ENCODE results near the gene MYBPC2. TPM values are rescaled to one million over a fixed set of nuclear protein-coding genes. Genes with fewer than 3 reads are reported as not detected.

Gene MYBPC2
- total RNA-seq, 1 donor, result 0.10 TPM

DNA sequence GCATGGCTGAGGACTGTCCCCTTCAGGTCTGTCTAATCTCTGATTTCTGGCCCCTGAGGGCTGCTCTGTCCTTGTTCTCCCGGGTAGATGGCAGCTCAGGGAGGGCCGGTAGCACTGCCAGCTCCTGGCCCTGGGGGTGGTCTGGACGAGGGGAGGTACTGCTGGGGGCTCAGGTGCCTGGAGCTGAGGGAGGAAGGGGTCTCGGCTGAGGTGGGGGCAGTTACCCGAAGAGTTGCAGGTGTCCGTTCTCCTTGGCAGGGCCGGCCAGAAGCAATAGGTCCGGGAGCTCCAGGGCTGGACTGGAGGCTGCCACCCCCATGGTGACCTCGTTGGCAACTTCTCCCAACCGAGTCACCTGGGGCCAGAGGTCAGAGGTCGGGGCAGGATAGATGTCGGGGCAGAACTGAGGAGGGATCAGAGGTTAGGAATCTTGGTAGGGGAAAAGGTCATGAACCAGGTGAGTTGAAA lies 42.4 kb downstream of the MYBPC2 start:
- H3K4me3 ChIP-seq (ENCODE audit: low read length), result no peak overlapping the region
- H3K9me3 ChIP-seq (ENCODE audit: low read depth, low read length), result no peaks in the 10 kb centered on the region
- H3K4me1 ChIP-seq (ENCODE audit: insufficient read depth, low read length), result peaks cover 14% of the 10 kb centered on the region
- no peaks in the 10 kb centered on the region for H3K27me3 ChIP-seq (ENCODE audit: insufficient read depth, low read length)

GRCh38 chr19:50475736-50476223 lies 43.1 kb downstream of the MYBPC2 start:
- Histone ChIP-seq H3K4me1 (ENCODE audit: insufficient read depth, low read length) (peaks cover 14% of the 10 kb centered on the region), H3K9me3 (ENCODE audit: low read depth, low read length) (no peaks in the 10 kb centered on the region), H3K27me3 (ENCODE audit: insufficient read depth, low read length) (no peaks in the 10 kb centered on the region), H3K4me3 (ENCODE audit: low read length) (no peak overlapping the region)

DNA sequence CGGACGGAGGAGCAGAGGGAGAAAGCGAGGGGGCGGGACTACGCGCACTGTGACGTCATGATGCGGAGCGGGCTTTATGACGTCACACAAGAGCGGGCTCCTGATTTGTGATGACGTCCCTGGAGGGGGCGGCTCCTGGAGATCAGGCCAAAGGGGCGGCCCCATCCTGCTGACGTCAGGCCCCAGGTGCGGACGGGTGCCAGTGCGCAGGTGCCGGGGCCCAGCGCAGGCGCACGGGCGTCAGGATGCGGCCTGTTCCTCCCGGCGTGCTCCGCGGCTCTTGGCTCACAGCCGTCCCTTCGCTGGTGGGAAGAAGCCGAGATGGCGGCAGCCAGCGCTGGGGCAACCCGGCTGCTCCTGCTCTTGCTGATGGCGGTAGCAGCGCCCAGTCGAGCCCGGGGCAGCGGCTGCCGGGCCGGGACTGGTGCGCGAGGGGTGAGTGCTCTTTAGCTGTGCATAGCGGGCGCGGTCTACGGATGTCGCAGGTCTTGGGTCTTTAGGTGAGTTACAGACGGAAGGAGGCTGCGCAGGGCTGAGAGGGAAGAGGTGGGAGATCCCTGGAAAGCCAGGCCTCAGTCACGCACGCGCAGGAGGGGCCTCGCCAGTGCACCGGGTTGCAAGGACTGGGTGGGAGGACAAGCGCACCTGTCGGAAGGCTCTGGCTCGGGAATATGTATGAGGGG lies 43.7 kb downstream of the MYBPC2 start, which contains the start of the genes EMC10 and GARIN5A:
TSS of gene EMC10 (plus strand) at position 284 of the 683 bp plus-strand sequence. CDS start at position 322, 38 bp downstream.
TSS of gene GARIN5A (minus strand) at position 625 of the 683 bp plus-strand sequence. CDS start at position 165, 460 bp downstream.
- H3K9me3 ChIP-seq (ENCODE audit: low read depth, low read length), result no peaks in the 10 kb centered on the region
- peaks cover 14% of the 10 kb centered on the region for H3K4me1 ChIP-seq (ENCODE audit: insufficient read depth, low read length)
- no peaks in the 10 kb centered on the region for H3K27me3 ChIP-seq (ENCODE audit: insufficient read depth, low read length)
- peak within 1 kb of the TSS; percentile 91 for H3K4me3 ChIP-seq (ENCODE audit: low read length)

GRCh38 chr19:50476907-50477238 lies 44.2 kb downstream of the MYBPC2 start:
- peaks cover 14% of the 10 kb centered on the region for H3K4me1 ChIP-seq (ENCODE audit: insufficient read depth, low read length)
- H3K4me3 ChIP-seq (ENCODE audit: low read length), result peak overlapping the region; percentile 91
- no peaks in the 10 kb centered on the region for H3K9me3 ChIP-seq (ENCODE audit: low read depth, low read length)
- H3K27me3 ChIP-seq (ENCODE audit: insufficient read depth, low read length), result no peaks in the 10 kb centered on the region

DNA sequence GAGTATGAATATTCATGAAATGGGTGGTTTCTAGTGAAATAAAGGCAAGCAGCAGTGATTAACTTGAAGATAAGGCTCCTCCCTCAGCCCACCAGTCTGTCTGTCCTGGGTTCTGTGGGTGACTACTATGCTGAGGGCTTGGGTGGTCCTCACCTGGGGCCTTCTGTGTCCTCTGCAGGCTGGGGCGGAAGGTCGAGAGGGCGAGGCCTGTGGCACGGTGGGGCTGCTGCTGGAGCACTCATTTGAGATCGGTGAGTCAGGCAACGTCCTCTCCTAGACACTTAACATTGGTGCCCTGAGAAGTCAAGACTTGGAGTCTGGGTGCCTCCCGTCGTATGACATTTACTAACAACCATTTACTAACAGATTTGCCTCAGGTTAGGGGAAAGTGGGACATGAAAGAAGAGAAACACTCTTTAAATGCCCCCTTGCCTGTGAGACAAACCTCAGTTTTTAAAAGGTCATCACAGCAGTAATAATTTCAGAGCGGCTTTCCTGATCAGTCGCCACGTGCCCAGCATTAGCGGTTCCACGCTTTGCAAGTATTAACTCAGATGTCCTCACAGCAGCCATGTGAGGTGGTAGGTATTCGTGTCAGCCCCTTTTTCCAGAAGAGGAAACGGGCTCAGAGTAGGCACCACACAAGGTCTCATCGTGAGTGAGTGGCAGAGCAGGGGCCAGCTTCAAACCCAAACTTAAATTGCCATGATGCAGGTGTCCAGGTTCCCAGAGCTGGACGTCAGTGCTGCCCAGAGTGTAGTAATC lies 45.2 kb downstream of the MYBPC2 start:
- Histone ChIP-seq H3K4me3 (ENCODE audit: low read length) (no peak overlapping the region), H3K27me3 (ENCODE audit: insufficient read depth, low read length) (no peaks in the 10 kb centered on the region), H3K4me1 (ENCODE audit: insufficient read depth, low read length) (peaks cover 14% of the 10 kb centered on the region)

GRCh38 chr19:50478901-50479715 lies 46.4 kb downstream of the MYBPC2 start:
- no peaks in the 10 kb centered on the region for H3K27me3 ChIP-seq (ENCODE audit: insufficient read depth, low read length)
- H3K4me3 ChIP-seq (ENCODE audit: low read length), result no peak overlapping the region
- H3K9me3 ChIP-seq (ENCODE audit: low read depth, low read length), result no peaks in the 10 kb centered on the region
- peaks cover 14% of the 10 kb centered on the region for H3K4me1 ChIP-seq (ENCODE audit: insufficient read depth, low read length)

More for the DNA sequence above, 45.2 kb downstream of the MYBPC2 start:
- no peaks in the 10 kb centered on the region for H3K9me3 ChIP-seq (ENCODE audit: low read depth, low read length)

GRCh38 chr19:50479761-50480251 lies 47.1 kb downstream of the MYBPC2 start:
- Histone ChIP-seq H3K9me3 (ENCODE audit: low read depth, low read length) (no peaks in the 10 kb centered on the region), H3K27me3 (ENCODE audit: insufficient read depth, low read length) (no peaks in the 10 kb centered on the region), H3K4me1 (ENCODE audit: insufficient read depth, low read length) (peaks cover 14% of the 10 kb centered on the region), H3K4me3 (ENCODE audit: low read length) (no peak overlapping the region)

- H3K4me3 ChIP-seq (ENCODE audit: low read length), result no peak overlapping the region
- no peaks in the 10 kb centered on the region for H3K9me3 ChIP-seq (ENCODE audit: low read depth, low read length)
- H3K4me1 ChIP-seq (ENCODE audit: insufficient read depth, low read length), result peaks cover 14% of the 10 kb centered on the region
- no peaks in the 10 kb centered on the region for H3K27me3 ChIP-seq (ENCODE audit: insufficient read depth, low read length)
Observed at GRCh38 chr19:50480281-50481111, 47.8 kb downstream of the MYBPC2 start.

GRCh38 chr19:50481351-50482149 lies 48.9 kb downstream of the MYBPC2 start:
- Histone ChIP-seq H3K27me3 (ENCODE audit: insufficient read depth, low read length) (no peaks in the 10 kb centered on the region), H3K4me1 (ENCODE audit: insufficient read depth, low read length) (peaks cover 14% of the 10 kb centered on the region), H3K9me3 (ENCODE audit: low read depth, low read length) (no peaks in the 10 kb centered on the region), H3K4me3 (ENCODE audit: low read length) (no peak overlapping the region)

GRCh38 chr19:50482271-50482855 lies 49.7 kb downstream of the MYBPC2 start:
- Histone ChIP-seq H3K4me1 (ENCODE audit: insufficient read depth, low read length) (peaks cover 11% of the 10 kb centered on the region), H3K9me3 (ENCODE audit: low read depth, low read length) (no peaks in the 10 kb centered on the region), H3K4me3 (ENCODE audit: low read length) (no peak overlapping the region), H3K27me3 (ENCODE audit: insufficient read depth, low read length) (no peaks in the 10 kb centered on the region)

GRCh38 chr19:50482916-50483315 lies 50.2 kb downstream of the MYBPC2 start:
- peaks cover 10% of the 10 kb centered on the region for H3K4me1 ChIP-seq (ENCODE audit: insufficient read depth, low read length)
- no peaks in the 10 kb centered on the region for H3K9me3 ChIP-seq (ENCODE audit: low read depth, low read length)
- no peaks in the 10 kb centered on the region for H3K27me3 ChIP-seq (ENCODE audit: insufficient read depth, low read length)
- no peak overlapping the region for H3K4me3 ChIP-seq (ENCODE audit: low read length)

DNA sequence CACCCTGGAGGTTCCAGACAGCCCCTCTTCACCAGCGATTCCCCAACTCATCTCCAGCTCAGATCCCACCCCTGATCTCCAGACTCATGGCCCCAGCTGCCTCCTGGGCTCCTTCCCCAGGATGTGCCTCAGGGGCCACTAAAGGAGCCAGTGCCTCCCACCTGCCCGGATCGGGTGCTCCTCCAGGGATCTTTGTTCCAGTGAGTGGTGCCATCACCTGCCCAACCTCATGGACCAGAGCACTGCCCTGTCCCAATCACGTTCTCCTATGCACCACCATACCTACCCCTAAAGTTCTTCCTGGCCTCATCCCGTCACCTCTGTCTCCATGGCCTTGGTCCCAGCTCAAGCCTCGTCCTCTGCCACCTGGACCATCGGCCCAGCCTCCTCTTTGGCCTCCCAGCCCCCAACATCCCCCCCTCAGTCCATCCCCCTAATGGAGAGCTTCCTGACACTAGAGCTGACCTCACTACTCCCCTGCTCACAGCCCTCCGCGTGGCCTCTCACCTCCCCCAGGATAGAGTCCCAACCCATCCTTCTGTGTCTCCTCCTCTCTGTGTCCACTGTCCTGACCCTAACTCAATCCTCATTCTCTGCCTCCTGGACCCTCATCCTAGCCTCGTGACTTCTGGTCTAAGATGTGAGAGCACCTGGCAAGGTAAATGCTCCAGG lies 52.7 kb downstream of the MYBPC2 start:
- Histone ChIP-seq H3K4me3 (ENCODE audit: low read length) (no peak overlapping the region), H3K4me1 (ENCODE audit: insufficient read depth, low read length) (peaks cover 22% of the 10 kb centered on the region), H3K27me3 (ENCODE audit: insufficient read depth, low read length) (no peaks in the 10 kb centered on the region), H3K9me3 (ENCODE audit: low read depth, low read length) (no peaks in the 10 kb centered on the region)

Measured in mononuclear cell (primary cell).